Measurements from ENCODE around the gene KRTAP2-4.

Gene KRTAP2-4

GRCh38 chr17:41026715-41027471, 38.8 kb downstream of the KRTAP2-4 start, which contains the start of gene KRTAP1-5:
Gene KRTAP1-5 (minus strand): TSS chr17:41027208. CDS start chr17:41027155, 53 bp downstream.
- TF ChIP-seq CTCF (IDR thresholded peaks at IDR 0.05; ENCODE audit: low read depth, low read length) = no peak
- H3K4me3 ChIP-seq (ENCODE audit: low read depth, low read length) = no peak within 1 kb of the TSS

GRCh38 chr17:41024697-41025096, 41.0 kb downstream of the KRTAP2-4 start:
- H3K4me3 ChIP-seq (ENCODE audit: low read depth, low read length) = no peak overlapping the region
- TF ChIP-seq CTCF (IDR thresholded peaks at IDR 0.05; ENCODE audit: low read depth, low read length) = no peak

DNA sequence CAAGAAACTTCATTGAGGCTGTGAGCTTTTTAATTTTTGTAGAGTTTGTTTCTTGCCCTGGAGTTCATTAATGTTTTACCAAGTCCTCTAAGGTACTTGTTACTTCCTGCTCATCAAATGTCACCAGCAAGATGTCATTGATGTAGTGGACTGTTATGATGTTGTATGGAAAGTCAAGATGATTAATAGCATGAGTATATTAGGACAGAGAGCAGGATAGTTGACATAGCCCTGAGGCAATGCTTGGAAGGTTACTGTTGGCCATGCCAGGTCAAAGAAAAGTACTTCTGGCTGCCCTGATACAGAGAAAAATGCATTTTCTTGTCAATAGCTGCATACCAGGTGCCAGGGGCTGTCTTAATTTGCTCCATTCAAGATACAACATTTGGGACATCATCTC, 45.3 kb downstream of the KRTAP2-4 start:
- TF ChIP-seq CTCF (IDR thresholded peaks at IDR 0.05; ENCODE audit: low read depth, low read length) = no peak
- H3K4me3 ChIP-seq (ENCODE audit: low read depth, low read length) = no peak overlapping the region

DNA sequence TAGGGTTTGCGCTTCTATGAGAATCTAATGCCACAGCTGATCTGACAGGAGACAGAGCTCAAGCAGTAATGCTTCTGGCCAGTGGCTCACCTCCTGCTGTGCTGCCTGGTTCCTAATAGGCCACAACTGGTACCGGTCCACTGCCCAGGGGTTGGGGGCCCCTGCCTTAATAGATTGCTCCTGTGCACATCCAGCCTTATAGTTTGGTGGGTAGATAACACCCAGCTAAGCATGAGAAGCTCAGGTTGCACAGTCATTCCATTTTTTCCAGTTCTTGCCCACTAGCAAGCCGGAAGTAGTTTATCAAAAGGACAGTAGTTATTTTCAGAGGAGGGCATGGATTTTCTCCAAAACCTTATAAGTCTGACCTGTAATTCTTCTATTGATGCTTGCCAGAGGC, 46.3 kb downstream of the KRTAP2-4 start:
- no peak overlapping the region for H3K4me3 ChIP-seq (ENCODE audit: low read depth, low read length)
- TF ChIP-seq CTCF (IDR thresholded peaks at IDR 0.05; ENCODE audit: low read depth, low read length) = no peak

GRCh38 chr17:41018541-41018940, 47.1 kb downstream of the KRTAP2-4 start:
- TF ChIP-seq CTCF (IDR thresholded peaks at IDR 0.05; ENCODE audit: low read depth, low read length) = no peak
- no peak overlapping the region for H3K4me3 ChIP-seq (ENCODE audit: low read depth, low read length)

GRCh38 chr17:41016578-41017215, 49.0 kb downstream of the KRTAP2-4 start:
- no peak for TF ChIP-seq CTCF (IDR thresholded peaks at IDR 0.05; ENCODE audit: low read depth, low read length)
- H3K4me3 ChIP-seq (ENCODE audit: low read depth, low read length) = no peak overlapping the region

GRCh38 chr17:41015454-41015853, 50.2 kb downstream of the KRTAP2-4 start:
- no peak for TF ChIP-seq CTCF (IDR thresholded peaks at IDR 0.05; ENCODE audit: low read depth, low read length)
- no peak overlapping the region for H3K4me3 ChIP-seq (ENCODE audit: low read depth, low read length)
